ENCODE results near the gene RAI14. TPM values are rescaled to one million over a fixed set of nuclear protein-coding genes. Genes with fewer than 3 reads are reported as not detected.

Gene RAI14
- total RNA-seq, 1 experiment from 2014 or later = 23.6 TPM

DNA sequence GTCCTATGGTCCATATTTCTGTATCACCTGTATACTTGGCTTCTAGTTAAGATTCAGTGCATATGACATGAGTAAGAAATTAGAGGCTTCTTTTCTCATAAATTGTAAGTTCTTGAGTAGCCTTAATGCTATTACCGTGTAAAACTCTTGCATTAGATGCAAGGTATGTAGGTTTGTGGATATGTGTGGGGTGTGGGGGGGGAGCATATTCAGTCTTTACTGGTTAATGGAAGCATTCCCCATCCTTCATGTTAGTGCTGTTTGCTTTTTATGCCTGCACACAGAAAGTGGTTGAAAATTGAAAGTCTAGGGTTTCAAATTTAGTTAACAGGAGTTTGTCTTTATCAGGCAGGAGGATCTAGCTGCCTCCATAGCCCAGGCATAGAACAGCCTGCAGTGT, 16.1 kb downstream of the RAI14 start:
- Histone ChIP-seq H3K9me3 (ENCODE audit: low read depth, low read length, poor library complexity, severe bottlenecking) (no peaks in the 10 kb centered on the region), H3K27me3 (replicated peaks; ENCODE audit: insufficient read depth, low read depth, low read length, poor library complexity) (no peaks in the 10 kb centered on the region), H3K4me1 (ENCODE audit: insufficient read depth, low read length, poor library complexity, severe bottlenecking) (no peaks in the 10 kb centered on the region), H3K36me3 (ENCODE audit: insufficient read depth, low read length, poor library complexity, severe bottlenecking) (no peaks in the 10 kb centered on the region), H3K4me3 (ENCODE audit: low read depth, low read length, poor library complexity, severe bottlenecking) (no peak overlapping the region), H3K27ac (ENCODE audit: low read depth, low read length, poor library complexity, severe bottlenecking) (no peak overlapping the region)
- POLR2A ChIA-PET (ENCODE audit: low non-redundant PET) = no interaction called here
- DNase-seq (ENCODE audit: low spot score) = no peak
- intact Hi-C loops (cut with micrococcal nuclease; ENCODE audit: unreplicated experiment) = no loop called here
- BruUV-seq (replicated peaks) = no TSS peak
- CTCF ChIA-PET = no interaction called here
- TF ChIP-seq EZH2 (IDR thresholded peaks at IDR 0.05; ENCODE audit: borderline replicate concordance, low read depth, low read length, poor library complexity, severe bottlenecking) = no peak
- TF ChIP-seq, protein P1, sequence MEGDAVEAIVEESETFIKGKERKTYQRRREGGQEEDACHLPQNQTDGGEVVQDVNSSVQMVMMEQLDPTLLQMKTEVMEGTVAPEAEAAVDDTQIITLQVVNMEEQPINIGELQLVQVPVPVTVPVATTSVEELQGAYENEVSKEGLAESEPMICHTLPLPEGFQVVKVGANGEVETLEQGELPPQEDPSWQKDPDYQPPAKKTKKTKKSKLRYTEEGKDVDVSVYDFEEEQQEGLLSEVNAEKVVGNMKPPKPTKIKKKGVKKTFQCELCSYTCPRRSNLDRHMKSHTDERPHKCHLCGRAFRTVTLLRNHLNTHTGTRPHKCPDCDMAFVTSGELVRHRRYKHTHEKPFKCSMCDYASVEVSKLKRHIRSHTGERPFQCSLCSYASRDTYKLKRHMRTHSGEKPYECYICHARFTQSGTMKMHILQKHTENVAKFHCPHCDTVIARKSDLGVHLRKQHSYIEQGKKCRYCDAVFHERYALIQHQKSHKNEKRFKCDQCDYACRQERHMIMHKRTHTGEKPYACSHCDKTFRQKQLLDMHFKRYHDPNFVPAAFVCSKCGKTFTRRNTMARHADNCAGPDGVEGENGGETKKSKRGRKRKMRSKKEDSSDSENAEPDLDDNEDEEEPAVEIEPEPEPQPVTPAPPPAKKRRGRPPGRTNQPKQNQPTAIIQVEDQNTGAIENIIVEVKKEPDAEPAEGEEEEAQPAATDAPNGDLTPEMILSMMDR (conservative IDR thresholded peaks at IDR 0.05; ENCODE audit: low read depth, low read length) = no peak

DNA sequence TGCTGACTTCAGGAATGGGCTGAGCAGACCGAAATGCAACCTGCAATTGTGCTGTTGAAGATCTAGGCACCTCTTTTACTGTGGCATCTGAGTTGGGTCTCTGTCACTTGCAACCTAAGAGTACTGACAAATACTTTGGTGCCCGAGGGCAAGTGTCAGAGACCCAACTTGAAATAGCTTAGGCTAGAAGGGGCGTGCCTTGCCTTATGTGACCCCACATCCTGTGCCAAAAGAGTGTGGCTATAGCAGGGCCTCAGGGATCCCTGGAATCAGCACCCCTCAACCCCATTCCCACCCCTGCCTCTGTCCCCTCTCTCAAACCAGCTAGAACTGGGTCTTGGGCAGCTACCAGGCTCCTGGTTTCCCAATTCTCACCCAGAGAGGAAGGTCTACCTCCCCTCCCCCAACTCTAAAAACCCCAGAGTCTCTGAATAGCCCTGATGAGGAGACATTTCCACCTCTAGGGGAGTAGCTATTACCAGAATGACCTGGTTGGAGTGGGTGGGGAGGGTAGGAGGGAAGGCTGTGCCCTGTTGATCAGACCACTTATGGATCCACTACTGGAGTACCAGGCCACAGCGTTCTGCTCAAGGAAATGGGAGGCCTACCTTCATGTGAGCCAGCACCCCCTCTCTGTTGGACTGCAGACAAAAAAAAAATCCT, 17.5 kb downstream of the RAI14 start:
- ChIA-PET POLR2A (ENCODE audit: low non-redundant PET) (no interaction called here), CTCF (no interaction called here)
- no peak for DNase-seq (ENCODE audit: low spot score)
- no peaks in the 10 kb centered on the region for H3K27me3 ChIP-seq (replicated peaks; ENCODE audit: insufficient read depth, low read depth, low read length, poor library complexity)
- H3K4me3 ChIP-seq (ENCODE audit: low read depth, low read length, poor library complexity, severe bottlenecking) = no peak overlapping the region
- H3K4me1 ChIP-seq (ENCODE audit: insufficient read depth, low read length, poor library complexity, severe bottlenecking) = no peaks in the 10 kb centered on the region
- intact Hi-C loops (cut with micrococcal nuclease; ENCODE audit: unreplicated experiment) = no loop called here
- H3K27ac ChIP-seq (ENCODE audit: low read depth, low read length, poor library complexity, severe bottlenecking) = no peak overlapping the region
- H3K36me3 ChIP-seq (ENCODE audit: insufficient read depth, low read length, poor library complexity, severe bottlenecking) = no peaks in the 10 kb centered on the region
- H3K9me3 ChIP-seq (ENCODE audit: low read depth, low read length, poor library complexity, severe bottlenecking) = no peaks in the 10 kb centered on the region
- BruUV-seq (replicated peaks) = no TSS peak
- TF ChIP-seq EZH2 (IDR thresholded peaks at IDR 0.05; ENCODE audit: borderline replicate concordance, low read depth, low read length, poor library complexity, severe bottlenecking) = no peak
- TF ChIP-seq, protein P1 (conservative IDR thresholded peaks at IDR 0.05; ENCODE audit: low read depth, low read length) = no peak

DNA sequence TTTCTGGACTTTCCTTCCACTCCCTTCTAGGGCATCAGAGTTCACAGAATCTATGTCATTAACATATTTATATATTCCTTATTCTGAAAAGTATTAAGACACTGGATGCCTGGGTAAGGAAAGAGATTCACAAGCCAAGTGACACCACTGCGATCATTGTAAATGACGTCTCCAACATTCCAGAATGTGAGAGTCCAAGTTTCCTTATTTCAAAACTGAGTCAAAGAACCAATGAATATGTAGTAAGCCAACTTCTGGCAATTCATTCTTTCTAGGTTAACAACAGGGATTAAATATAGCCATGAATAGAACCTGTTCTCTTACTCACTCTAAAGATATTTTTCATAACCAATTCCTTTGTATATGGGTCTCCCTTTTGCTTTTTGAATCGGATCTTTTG, 18.1 kb downstream of the RAI14 start:
- H3K36me3 ChIP-seq (ENCODE audit: insufficient read depth, low read length, poor library complexity, severe bottlenecking) = no peaks in the 10 kb centered on the region
- no peaks in the 10 kb centered on the region for H3K27me3 ChIP-seq (replicated peaks; ENCODE audit: insufficient read depth, low read depth, low read length, poor library complexity)
- no TSS peak for BruUV-seq (replicated peaks)
- no peak overlapping the region for H3K27ac ChIP-seq (ENCODE audit: low read depth, low read length, poor library complexity, severe bottlenecking)
- no peaks in the 10 kb centered on the region for H3K9me3 ChIP-seq (ENCODE audit: low read depth, low read length, poor library complexity, severe bottlenecking)
- no peak for DNase-seq (ENCODE audit: low spot score)
- POLR2A ChIA-PET (ENCODE audit: low non-redundant PET) = no interaction called here
- intact Hi-C loops (cut with micrococcal nuclease; ENCODE audit: unreplicated experiment) = no loop called here
- CTCF ChIA-PET = no interaction called here
- no peak for TF ChIP-seq EZH2 (IDR thresholded peaks at IDR 0.05; ENCODE audit: borderline replicate concordance, low read depth, low read length, poor library complexity, severe bottlenecking)
- TF ChIP-seq, protein P1 (conservative IDR thresholded peaks at IDR 0.05; ENCODE audit: low read depth, low read length) = no peak
- H3K4me1 ChIP-seq (ENCODE audit: insufficient read depth, low read length, poor library complexity, severe bottlenecking) = no peaks in the 10 kb centered on the region
- no peak overlapping the region for H3K4me3 ChIP-seq (ENCODE audit: low read depth, low read length, poor library complexity, severe bottlenecking)

Measured in A673 (cell line).